KMS-11 (cell line): ENCODE measurements around the gene PLEKHM2.
"Not testable (repeated sequence)": the region's sequence is repeated elsewhere in the genome, so short reads cannot be mapped to it uniquely, and the experiment has no call there.

Experiments used
- H2AFZ ChIP-seq: fragments of 200-600 bp; sonication (generic); 2 replicates; pipeline ENCODE4 v1.6.1; 2016; ENCODE audit warnings: antibody characterized with exemption, mixed run types, low read depth
- H3K27ac ChIP-seq: fragments of 200-600 bp; sonication (generic); 2 replicates; pipeline ENCODE4 v1.6.1; 2016; ENCODE audit warnings: mild to moderate bottlenecking, mixed run types
- H3K27me3 ChIP-seq: fragments of 200-600 bp; sonication (generic); 2 replicates; pipeline ENCODE4 v1.6.1; 2017; ENCODE audit warnings: mild to moderate bottlenecking, low read depth, mixed run types, moderate library complexity; ENCODE audit not compliant: insufficient read depth
- H3K36me3 ChIP-seq: fragments of 200-600 bp; sonication (generic); 2 replicates; pipeline ENCODE4 v1.6.1; 2017; ENCODE audit warnings: mild to moderate bottlenecking, mixed run types; ENCODE audit not compliant: insufficient read depth
- H3K4me1 ChIP-seq: fragments of 200-600 bp; sonication (generic); 2 replicates; pipeline ENCODE4 v1.6.1; 2016; ENCODE audit warnings: mild to moderate bottlenecking, low read depth, mixed run types; ENCODE audit not compliant: poor library complexity, severe bottlenecking
- H3K4me2 ChIP-seq: fragments of 200-600 bp; sonication (generic); 2 replicates; pipeline ENCODE4 v1.7.0; 2016; ENCODE audit warnings: mild to moderate bottlenecking, mixed run types
- H3K4me3 ChIP-seq: fragments of 200-600 bp; sonication (generic); IDR thresholded peaks from 2 replicates; pipeline ENCODE4 v1.6.1; 2017; ENCODE audit warnings: low read depth, low read length, mixed read lengths; ENCODE audit not compliant: insufficient read depth
- H3K79me2 ChIP-seq: fragments of 200-600 bp; sonication (generic); 2 replicates; pipeline ENCODE4 v1.6.1; 2016; ENCODE audit warnings: low read depth, mixed run types; ENCODE audit not compliant: insufficient read depth
- H3K9ac ChIP-seq: fragments of 200-600 bp; sonication (generic); 2 replicates; pipeline ENCODE4 v1.6.1; 2016; ENCODE audit warnings: mild to moderate bottlenecking, mixed run types
- H4K20me1 ChIP-seq: fragments of 200-600 bp; sonication (generic); 2 replicates; pipeline ENCODE4 v1.6.1; 2016; ENCODE audit warnings: mild to moderate bottlenecking, mixed run types; ENCODE audit not compliant: insufficient read depth
- TF ChIP-seq, protein P1 (sequence below): fragments of 200-600 bp; sonication (generic); conservative IDR thresholded peaks from 2 replicates; pipeline ENCODE4 v1.6.1; 2017; ENCODE audit warnings: low read depth, mild to moderate bottlenecking, antibody characterized with exemption, low read length, moderate library complexity, mixed read lengths

PLEKHM2 gene

DNA sequence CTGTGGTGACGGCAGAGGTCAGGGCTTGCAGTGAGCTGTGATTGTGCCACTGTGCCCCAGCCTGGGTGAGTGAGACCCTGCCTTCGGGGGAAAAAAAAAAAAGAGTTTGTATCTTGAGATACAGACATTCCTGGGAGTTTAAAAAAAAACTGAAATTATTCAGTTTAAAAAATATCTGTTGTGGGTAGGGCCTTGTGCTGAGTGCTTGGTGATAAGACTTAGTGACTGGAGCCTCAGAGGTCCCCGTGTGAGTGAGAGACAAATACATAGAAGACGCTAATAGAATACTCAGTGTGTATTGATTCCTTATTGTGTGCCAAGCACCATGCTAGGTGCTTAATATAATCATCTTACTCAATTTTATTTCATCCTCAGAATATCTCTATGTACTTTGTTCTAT lies 44.2 kb upstream of the PLEKHM2 start:
- H3K27ac ChIP-seq = no peak overlapping the region
- H4K20me1 ChIP-seq = 0 out of 2 replicates have a peak, but pooled peaks cover 4% of the 10 kb centered on the region
- no peak overlapping the region for H3K4me3 ChIP-seq
- H3K36me3 ChIP-seq = peaks cover 10% of the 10 kb centered on the region; the same call in 1 of the 2 replicates
- H3K4me2 ChIP-seq = no peak overlapping the region
- no peak overlapping the region for H3K9ac ChIP-seq
- H3K27me3 ChIP-seq = no peaks in the 10 kb centered on the region
- no peaks in the 10 kb centered on the region for H3K79me2 ChIP-seq
- TF ChIP-seq, protein P1, sequence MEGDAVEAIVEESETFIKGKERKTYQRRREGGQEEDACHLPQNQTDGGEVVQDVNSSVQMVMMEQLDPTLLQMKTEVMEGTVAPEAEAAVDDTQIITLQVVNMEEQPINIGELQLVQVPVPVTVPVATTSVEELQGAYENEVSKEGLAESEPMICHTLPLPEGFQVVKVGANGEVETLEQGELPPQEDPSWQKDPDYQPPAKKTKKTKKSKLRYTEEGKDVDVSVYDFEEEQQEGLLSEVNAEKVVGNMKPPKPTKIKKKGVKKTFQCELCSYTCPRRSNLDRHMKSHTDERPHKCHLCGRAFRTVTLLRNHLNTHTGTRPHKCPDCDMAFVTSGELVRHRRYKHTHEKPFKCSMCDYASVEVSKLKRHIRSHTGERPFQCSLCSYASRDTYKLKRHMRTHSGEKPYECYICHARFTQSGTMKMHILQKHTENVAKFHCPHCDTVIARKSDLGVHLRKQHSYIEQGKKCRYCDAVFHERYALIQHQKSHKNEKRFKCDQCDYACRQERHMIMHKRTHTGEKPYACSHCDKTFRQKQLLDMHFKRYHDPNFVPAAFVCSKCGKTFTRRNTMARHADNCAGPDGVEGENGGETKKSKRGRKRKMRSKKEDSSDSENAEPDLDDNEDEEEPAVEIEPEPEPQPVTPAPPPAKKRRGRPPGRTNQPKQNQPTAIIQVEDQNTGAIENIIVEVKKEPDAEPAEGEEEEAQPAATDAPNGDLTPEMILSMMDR = no peak
- no peaks in the 10 kb centered on the region for H3K4me1 ChIP-seq
- H2AFZ ChIP-seq = no peak overlapping the region

DNA sequence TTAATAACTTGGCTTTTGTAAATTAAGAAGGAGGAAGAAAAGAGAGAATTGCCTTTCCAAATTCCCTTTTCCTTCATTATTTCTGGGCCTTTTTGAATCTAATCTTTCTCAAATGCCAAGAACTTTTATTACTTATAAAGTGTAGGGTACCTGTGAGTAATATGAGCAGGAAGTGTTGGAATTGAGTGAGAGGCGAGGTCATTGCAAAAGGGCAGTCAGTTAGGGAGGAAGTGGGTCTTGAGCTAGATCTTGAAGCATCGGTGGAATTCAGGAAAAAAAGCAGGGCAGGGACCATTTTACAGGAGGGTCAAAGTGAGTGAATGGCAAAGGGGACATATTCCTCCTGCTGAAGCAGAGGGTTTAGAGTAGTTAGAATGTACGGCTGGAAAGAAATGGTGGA lies 43.5 kb upstream of the PLEKHM2 start:
- Histone ChIP-seq H3K36me3 (peaks cover 4% of the 10 kb centered on the region; the same call in 1 of the 2 replicates), H3K27me3 (no peaks in the 10 kb centered on the region), H4K20me1 (0 out of 2 replicates have a peak, but pooled peaks cover 4% of the 10 kb centered on the region), H3K9ac (no peak overlapping the region), H3K79me2 (no peaks in the 10 kb centered on the region; the same call in 1 of the 2 replicates), H2AFZ (no peak overlapping the region), H3K4me3 (no peak overlapping the region), H3K27ac (no peak overlapping the region), H3K4me2 (no peak overlapping the region), H3K4me1 (no peaks in the 10 kb centered on the region)
- TF ChIP-seq, protein P1 = no peak

DNA sequence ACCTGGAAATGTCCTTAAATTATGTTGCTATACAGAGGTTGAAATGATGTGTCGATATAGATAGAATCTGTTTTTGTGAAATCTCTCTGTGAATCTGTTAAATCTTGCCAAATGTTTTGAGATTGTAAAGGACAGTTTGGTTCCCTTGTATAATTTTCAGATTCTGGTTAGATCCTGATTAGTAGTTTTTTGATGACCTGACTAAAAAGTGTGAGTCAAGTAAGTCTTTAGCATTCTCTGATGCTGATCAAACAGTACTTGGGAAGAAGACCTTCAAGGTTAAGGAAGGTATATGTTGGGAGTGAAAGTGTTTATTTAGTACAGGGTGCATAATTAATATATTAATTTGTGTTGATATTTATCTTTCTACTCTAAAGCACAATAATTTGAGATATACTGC lies 34.2 kb upstream of the PLEKHM2 start:
- no peaks in the 10 kb centered on the region for H3K27me3 ChIP-seq
- no peak overlapping the region for H2AFZ ChIP-seq
- H3K4me1 ChIP-seq = no peaks in the 10 kb centered on the region
- no peaks in the 10 kb centered on the region; the same call in 1 of the 2 replicates for H3K79me2 ChIP-seq
- no peak overlapping the region for H3K4me3 ChIP-seq
- TF ChIP-seq, protein P1 = no peak
- no peak overlapping the region for H3K4me2 ChIP-seq
- no peak overlapping the region for H3K27ac ChIP-seq
- H3K36me3 ChIP-seq = 0 out of 2 replicates have a peak, but pooled peaks cover 6% of the 10 kb centered on the region
- H3K9ac ChIP-seq = no peak overlapping the region
- no peaks in the 10 kb centered on the region for H4K20me1 ChIP-seq

DNA sequence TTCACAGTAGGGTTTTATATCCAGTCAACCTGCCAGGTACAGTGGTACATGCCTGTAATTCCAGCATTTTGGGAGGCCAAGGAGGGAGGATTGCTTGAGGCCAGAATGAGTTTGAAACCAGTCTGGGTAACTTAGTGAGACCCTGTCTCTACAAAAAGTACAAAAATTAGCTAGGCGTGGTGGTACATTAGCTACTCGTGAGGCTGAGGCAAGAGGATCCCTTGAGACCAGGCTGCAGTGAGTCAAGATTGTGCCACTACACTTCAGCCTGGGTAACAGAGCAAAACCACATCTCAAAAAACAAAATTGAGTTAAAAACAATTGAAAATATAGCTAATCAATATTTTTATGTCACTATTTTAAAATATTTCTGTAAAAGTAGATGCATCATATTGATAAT lies 33.7 kb upstream of the PLEKHM2 start:
- Histone ChIP-seq H3K36me3 (0 out of 2 replicates have a peak, but pooled peaks cover 6% of the 10 kb centered on the region), H2AFZ (no peak overlapping the region), H3K4me2 (no peak overlapping the region), H3K79me2 (no peaks in the 10 kb centered on the region; the same call in 1 of the 2 replicates), H4K20me1 (no peaks in the 10 kb centered on the region), H3K4me1 (no peaks in the 10 kb centered on the region), H3K4me3 (no peak overlapping the region), H3K9ac (no peak overlapping the region), H3K27ac (no peak overlapping the region), H3K27me3 (no peaks in the 10 kb centered on the region)
- TF ChIP-seq, protein P1 = no peak

DNA sequence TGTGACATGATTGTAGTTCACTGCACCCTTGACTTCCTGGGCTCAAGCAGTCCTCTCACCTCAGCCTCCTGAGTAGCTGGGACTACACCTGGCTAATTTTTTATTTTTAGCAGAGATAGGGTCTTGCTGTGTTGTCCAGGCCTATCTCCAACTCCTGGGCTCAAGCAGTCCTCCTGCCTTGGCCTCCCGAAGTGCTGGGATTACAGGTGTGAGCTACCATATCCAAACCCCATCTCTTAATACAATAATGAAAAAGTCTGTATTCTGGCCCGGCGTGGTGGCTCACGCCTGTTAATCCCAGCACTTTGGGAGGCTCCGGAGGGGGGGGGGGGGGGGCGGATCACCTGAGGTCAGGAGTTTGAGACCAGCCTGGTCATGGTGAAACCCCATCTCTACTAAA lies 32.0 kb upstream of the PLEKHM2 start:
- not testable (repeated sequence) for H3K27ac ChIP-seq, H3K9ac ChIP-seq, H3K4me2 ChIP-seq, H2AFZ ChIP-seq, H3K4me3 ChIP-seq, H3K4me1 ChIP-seq, H3K27me3 ChIP-seq, H4K20me1 ChIP-seq, H3K79me2 ChIP-seq, H3K36me3 ChIP-seq
